Measurements from ENCODE around the gene PRKCA.
A peak's percentile ranks its signal among the peaks of the same experiment; 100 is the strongest.
"Not testable (repeated sequence)": the region's sequence is repeated elsewhere in the genome, so short reads cannot be mapped to it uniquely, and the experiment has no call there.

PRKCA gene

DNA sequence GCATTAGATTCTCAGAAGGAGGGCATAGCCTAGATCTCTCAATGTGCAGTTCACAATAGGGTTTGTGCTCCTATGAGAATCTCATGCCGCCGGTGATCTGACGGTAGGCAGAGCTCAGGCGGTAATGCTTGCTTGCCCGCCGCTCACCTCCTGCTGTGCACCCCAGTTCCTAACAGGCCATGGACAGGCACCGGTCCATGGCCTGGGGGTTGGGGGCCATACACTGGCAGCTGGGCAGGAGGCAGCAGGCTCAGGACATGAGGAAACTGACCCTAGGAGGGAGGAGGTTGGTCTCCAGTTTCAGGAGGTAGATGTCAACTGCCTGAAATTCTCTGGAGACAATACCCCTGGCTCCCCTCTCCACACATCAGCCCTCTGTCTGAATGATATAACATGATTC, 287.5 kb downstream of the PRKCA start:
- no peak for DNase-seq

DNA sequence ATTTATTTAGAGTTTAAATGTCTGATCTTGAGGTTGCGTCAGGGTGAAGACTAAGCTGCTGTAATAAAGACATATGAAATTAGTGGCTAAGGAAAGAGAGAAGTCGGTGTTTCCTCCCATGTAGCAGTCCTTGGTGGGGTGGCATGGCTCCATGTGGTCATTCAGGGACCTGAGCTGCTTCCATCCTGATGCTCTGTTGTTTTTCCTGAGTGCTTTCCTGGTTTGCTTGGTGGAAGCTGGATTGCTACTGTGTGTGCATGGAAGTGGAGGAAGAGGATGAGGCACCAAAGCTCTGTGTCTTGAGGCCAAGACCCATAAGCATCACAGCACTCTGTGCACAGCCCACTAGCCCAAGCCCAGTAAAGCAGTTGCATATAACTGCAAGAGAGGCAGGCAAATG, 290.7 kb downstream of the PRKCA start:
- DNase-seq = no peak

DNA sequence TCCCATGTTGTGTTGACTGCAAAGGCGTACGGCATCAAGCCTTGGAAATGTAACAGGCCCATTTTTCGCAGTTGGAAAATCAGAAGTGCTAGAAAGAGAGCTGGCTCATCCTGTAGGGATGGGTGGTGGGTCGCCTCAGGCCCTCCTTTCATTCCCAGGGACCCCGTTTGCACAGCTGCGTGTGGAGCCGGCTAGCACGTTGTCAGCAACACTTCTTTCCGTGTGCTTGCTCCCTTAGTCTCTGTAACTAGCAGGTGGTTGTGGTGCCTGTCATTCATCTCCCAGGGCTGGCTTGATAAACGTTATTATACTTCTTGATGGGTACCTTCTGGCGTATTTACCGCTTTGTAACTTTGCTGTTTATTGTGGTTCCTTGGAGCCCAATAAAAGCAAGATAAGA, 293.5 kb downstream of the PRKCA start:
- DNase-seq = no peak

DNA sequence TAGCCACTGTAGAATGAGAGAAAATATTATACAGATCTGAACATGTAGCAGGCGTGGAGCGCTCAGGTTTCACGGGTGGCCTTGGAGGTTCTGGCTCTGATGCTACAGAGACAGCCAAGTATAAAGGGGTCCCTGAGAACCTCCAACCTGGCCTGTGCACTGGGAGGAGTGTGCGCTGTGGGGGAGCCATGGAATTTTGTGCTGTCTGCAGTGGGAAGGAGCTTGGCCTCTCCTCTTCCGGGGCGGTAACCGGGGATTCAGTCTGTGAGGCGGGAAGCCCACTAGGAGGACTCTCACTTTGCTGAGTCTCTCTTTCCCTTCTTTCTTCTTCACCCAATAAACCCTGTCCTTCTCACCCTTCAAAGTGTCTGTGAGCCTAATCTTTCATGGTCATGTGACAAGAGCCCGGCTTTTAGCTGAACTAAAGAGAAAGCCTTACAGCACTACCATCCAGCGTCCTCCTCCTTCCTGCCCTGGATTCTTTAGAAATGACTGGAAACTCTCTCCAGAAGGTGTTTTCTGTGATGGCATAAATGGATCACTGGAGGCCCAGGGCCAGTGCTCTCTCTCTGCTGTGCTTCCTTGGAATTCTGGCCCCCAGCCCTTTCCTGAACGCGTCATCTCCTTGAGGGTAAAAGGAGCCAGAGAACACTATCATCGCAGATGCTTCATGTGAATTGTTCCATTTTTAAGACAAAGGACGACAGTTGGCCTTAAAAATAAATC, 300.4 kb downstream of the PRKCA start:
- no peak for DNase-seq

DNA sequence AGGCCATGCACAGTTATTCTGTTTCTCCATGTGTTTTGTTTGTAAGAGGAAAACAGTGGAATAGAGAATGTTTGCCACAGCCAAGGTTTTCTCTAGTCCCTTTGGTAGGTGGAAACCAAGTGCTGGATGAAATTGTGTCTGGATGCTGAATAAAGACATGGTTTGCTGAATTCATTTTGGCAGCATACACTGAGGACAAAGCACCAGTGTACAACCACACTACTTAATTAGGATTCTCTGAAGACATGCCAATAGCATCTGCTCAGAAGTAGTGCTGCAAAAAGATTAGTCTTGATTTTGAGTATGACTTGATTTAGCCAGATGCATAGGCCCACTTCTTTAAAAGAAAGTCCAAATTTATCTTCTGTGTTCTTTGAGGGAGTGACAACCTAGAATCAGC, 302.0 kb downstream of the PRKCA start:
- DNase-seq = no peak

DNA sequence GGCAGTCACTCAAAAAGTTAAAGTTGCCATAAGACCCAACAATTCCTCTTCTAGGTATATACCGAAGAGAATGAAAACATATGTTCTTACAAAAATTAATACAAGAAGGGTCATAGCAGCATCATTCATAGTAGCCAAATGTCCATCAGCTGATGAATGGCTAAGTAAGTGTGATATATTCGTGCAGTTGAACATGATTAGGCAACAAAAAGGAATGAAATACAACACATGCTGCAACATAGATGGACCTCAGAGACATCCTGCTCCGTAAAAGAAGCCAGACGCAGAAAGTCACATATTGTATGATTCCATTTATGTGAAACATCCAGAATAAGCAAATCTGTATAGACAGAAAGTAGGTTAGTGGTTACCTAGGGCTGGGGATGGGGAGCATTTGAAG, 303.1 kb downstream of the PRKCA start:
- DNase-seq = no peak

DNA sequence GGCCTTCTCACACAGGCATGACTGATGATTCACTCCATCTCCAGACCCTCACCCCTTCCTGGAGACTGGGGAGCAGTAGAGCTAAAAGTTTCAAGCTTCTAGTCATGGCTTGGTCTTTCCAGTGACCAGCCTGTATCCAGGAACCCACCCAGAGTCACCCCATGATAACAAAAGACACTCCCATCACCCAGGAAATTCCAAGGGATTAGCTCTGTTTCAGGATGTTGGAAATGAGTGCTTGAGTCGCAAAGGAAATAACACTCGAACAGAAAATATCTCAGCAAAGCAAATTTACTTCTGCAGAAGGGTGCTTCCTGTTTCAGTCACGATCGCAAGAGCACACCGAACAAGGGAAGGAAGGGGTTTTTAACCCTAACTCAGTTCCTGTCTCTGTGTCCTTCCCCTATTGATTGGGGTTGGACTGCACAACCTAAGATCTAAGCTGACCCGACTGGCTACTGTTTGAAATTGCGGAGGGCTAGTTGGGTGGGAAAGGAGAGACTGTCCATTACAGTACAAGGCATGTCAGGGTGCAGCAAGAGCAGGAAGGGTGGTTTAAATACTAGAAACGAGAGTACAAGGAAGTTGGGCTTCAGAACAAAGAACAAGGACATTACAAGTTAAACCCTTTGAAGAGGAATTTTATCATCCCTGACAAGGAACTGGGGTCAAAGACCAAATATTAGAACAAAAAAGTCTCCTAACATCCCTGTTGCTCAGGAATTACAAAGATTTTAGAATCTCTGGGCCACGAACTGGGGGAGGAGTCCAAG, 308.1 kb downstream of the PRKCA start:
- no peak for DNase-seq

DNA sequence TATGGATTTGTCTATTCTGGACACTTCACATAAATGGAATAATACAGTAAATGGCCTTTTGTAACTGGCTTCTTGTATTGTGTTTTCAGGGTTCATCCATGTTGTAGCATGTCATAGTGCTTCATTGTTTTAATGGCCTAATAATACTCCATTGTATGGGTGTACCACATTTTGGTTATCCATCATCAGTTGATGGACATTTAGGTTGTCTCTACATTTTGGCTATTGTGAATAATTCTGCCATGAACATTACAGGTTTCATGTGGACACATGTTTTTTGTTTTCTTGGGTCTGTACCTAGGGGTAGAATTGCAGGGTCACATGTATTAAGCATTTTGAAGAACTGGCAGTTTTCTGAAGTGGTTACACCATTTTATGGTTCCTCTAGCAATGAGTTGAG, 309.0 kb downstream of the PRKCA start:
- DNase-seq = no peak

DNA sequence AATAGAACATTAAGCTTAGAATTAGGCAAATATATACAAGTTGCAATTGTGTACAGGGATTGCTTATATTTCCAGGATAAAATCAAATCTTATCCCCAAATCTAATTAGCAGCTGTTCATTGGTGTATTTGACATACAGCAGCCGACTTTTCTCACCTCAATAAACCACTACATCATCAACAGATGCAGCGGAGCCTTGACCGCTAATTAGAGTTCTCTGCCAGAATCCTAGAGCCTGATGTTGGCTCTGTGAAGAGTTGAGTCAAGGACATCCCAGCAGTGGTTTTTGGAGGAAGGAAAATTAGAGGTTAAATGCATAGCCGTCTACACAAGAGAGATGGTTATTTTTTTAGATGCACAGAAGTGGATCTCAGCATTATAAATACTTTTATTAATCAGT, 310.6 kb downstream of the PRKCA start:
- no peak for DNase-seq

DNA sequence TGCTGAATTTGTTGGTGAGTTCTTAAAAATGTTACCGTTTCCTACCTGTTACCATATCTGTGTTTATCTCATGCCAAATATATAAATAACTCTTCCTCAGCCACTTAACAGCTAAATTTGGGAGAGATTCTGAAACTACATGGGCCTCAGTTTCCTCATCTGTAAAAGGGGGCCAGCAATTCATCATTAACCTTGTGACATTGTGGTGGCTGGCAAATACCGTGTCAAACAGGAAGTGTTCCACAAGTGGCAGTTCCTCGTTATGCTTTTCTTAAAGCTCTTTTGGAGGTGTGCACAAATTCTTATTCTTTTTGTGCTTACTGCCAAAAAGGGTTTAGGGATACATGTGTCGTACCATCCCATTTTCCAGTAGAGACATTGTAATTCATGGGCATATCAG, 312.1 kb downstream of the PRKCA start:
- DNase-seq = no peak

DNA sequence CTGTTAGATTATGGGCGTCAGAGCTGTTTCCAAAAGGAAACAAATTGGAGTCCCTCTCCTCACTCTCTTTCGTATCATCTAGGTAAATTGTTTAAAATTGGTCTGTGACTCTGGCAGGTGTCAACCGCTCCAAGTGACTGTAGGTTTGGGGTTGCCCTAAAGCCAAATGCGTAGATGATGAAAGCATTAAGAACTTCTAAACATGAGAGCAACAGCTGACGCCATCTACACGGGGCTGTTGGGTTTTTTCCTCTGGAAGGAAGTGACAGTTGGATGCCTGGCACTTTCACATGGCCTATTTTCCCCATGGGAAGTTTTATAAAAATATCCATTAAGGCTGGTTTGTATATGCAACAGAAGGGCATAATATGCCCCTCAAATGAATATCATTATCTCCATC, 316.8 kb downstream of the PRKCA start:
- DNase-seq = no peak

DNA sequence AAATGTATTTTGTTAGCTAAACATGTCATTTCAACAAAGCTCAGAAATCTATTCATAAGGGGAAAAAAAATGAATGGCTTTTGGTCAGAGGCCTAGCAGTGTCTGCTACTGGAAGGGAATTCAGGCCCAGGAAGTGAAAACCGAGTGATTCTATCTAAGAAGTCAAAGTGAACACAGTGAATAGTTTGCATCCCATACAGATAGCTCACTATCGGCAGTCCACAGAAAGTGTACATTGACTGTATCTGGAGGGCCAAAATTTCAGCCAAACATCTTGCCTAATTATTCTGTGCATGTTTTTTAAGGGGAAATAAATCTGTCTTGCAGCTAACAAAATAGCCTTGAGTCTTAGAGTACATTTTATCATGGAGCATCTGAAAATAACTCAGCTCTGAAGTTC, 318.1 kb downstream of the PRKCA start:
- no peak for DNase-seq

DNA sequence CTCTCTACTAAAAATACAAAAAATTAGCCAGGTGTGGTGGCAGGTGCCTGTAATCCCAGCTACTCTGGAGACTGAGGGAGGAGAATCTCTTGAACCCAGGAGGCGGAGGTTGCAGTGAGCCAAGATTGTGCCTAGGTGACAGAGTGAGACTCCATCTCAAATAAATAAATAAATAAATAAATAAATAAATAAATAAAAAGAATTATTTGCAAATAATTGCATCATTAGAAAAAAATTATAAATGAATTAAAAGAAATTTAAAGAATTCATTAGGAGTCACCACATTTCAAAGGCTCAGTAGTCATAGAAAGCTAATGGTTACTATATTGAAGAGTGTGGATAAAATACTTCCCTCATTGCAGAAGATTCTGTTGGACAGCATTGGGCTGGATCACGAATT, 322.2 kb downstream of the PRKCA start:
- DNase-seq = not testable (repeated sequence)

DNA sequence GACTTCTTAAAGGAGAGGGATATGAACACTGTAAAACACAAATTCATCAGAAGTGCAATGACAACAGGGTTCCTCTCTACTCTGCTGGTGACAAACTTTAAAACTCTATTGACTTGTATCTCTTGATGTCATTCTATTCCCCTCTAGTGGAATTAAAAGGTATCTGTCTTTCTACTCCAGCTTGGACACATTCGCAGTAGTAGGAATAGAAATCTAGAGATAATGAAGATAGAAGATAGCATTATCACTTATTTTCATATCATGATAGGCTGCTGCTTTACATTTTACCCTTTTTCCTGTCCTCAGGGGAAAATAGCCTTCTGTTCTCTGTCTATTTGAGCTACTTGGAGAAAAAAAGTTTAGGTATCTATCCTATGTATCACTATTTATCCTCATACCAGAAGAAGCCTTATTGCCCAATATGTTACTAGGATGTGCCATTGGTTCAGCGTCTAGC, 322.9 kb downstream of the PRKCA start:
- DNase-seq = no peak

DNA sequence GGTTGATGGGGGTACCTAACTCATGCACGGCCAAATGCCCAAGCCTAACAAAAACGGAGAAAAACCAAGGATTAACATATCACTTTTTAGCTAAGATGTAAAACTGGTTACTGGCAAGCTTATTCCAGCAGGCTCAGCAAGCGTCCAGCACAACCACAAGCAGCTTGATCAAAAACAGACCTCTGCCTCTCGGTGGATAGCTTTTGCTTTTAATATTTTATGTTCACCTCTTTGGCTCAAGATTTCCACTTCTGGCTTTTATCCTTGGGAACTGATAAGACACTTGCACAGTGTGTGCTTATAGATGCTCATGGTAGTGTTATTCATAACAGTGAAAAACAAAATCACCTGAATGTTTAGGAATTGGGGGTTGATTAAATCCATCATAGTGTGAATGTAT, 325.6 kb downstream of the PRKCA start:
- no peak for DNase-seq

DNA sequence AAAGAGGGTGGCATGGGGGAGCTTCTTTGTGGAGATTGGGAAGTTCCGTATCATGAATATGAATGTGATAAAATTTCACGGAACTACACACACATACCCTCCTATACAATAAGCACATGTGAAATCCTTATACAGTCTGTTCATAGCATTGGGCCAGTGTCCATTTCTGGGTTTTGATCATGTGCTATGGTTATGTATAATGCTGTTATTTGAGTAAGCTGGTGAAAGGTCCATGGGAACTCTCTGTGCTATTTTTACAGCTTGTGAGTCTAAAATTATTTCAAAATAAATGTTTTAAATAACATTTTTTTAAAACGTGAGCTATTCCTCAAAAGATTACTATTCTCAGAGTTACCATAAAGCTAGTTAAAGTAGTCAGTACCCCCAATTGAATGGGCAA, 327.3 kb downstream of the PRKCA start:
- no peak for DNase-seq

DNA sequence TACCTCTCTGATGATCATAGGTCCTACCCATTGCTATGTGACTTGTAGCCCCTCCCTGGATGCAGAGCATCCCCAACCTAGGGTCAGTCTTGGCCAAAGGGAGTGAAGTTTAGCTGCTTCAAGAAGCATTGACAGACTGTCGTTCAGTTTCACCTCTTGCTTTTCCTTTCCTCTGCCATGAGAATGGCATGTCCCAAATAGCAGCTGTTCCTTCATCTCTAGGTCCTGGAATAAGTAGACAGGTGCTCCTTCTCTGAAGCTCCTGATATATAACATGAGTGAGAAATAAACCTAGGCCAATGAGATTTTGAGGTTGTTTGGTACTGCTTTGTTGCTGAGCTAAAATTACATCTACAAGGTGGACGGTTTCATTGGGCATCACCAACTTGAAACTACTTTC, 328.0 kb downstream of the PRKCA start:
- DNase-seq = no peak

DNA sequence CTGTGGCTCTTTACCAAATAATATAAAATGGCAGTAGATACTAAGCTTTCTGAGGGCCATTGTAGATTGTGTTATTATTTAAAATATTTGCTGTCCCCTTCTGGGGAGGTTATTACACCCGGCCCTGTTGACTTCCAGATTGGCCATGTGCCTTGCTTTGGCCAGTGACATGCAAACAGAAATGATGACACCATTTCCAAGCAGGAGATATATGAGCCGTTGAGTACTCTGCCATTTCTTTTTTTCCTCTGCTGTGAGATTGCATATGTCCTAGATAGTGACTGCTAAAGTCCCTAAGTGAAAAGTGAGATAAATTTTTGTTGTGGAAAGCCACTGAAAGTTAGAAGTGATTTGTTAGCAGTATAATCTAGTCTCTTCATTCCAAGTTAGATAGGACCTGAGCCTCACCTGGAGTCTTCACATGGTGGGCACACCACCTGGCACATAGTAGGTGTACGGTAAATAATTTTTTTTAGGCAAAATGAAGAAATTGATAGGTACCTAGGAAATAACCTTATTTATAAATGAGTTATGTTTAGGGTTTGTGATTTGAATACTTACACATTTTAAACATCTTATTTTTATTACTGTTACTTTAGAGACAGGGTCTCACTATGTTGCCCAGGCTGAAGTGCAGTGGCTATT, 328.5 kb downstream of the PRKCA start:
- DNase-seq = no peak

DNA sequence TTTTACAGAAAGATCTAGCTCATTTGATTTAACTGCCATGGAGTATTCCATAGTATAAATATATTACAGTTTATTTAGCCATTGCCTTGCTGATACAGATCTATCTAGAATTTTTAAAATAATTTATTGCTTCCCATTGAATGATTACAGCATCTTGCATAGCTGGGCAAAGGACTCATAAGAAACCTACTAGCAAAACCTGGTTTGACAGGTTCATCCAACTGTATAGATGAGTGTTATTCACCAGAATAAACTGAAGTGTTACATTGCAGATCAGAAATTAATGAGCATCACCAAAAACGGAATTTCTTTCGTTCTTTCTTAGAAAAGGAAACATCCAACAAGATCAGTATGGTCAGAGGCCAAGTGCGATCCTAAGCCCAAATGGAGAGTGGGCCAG, 330.3 kb downstream of the PRKCA start:
- no peak for DNase-seq

DNA sequence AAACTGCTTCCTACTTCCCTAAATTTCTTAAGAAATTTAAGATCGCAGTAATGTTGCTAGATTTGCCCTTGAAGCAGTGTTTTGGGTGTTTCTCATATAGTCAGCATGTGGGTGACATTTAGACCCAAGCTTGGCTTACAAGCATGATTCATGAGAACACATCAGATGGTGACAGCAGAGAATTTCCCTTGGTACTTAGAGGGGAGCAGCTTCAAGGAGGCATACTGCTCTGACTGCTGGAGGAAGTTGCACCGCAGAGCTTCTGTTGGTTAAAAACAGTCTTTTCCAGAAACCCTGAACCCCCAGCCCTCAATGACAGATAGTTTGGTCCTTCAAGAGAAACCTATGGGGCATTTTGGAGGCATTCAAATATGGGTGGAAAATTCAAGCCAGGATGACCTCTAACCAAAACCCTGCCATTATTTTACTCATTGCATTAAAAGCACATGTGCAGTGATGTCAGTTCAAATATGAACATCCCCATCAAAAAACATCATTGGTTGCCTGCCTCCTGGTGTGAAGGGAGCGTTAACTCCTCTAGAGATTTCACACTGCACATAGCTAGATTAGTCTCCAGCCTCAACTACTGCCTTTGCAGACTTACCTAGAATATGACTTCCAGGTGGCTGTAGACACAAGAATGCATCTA, 331.0 kb downstream of the PRKCA start:
- peak; percentile 16 for DNase-seq

DNA sequence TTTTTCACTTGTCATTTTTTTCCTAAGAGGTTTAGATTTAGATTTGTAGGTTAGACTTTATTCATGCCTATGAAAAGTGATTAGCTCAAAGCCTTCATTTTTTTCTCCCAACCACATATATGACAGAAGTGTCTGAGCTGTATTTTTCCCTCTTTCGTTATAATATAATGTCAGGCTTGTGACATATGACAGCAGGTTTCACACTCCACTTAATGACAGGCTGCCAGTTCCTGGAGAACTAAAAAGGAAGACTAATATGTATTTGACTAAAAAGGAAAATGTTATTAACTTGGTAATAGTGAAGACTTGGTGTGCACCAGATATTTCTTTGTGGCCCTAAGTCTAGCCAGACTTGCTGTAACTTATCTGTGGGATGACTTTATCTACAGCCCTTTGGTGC, 331.8 kb downstream of the PRKCA start:
- DNase-seq = no peak

DNA sequence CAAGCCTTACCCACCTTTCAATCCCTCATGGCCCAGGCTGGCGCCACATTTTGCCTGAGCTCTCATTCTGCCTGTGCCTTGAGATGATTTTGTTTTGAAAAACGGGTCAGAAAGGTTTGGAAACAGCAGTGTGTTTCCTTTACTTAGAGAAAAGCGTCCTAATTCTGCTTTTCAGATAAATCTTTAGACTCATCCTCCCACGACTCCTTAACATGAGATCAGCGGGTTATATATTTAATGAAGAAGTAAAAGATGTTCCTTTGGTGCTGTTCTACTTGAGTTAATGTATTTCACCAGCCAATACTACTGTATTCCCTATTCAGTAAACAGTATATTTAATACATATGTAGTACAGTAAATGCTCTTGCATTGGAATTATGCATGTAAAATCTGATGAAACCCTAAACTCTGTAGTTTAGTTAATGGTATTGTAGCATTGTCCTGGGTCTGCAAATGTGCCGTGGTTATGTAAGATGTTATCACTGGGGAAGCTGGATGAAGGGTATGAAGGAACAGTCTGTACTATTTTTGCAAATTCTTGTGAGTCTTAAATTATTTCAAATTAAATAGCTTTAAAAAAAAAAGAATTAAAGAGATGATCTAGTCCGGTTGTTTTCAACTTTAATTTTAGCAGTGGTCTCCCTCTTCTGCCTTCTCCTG, 333.1 kb downstream of the PRKCA start:
- no peak for DNase-seq

DNA sequence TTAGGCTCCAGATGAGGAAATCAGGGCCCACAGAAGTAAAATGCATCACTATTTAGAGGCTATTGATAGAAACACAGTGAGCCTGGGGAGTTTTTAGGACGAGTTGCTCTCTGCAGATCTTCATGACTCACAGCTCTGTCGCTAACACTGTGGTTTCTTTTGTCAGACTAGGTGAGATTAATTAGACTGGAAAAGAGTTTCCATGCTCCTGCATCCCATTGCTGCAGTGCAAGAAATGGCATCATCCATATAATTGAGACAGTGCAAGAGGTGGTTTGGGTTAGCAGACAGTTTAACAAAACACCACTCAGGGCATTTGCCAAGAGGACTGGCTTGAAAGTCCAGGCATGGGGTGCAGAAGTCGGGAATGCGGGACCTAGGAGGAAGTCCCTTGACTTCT, 333.7 kb downstream of the PRKCA start:
- no peak for DNase-seq
